ENCODE measurements around the gene HS6ST2. TPM values are rescaled to one million over a fixed set of nuclear protein-coding genes. Genes with fewer than 3 reads are reported as not detected.
"Not testable (repeated sequence)": the region's sequence is repeated elsewhere in the genome, so short reads cannot be mapped to it uniquely, and the experiment has no call there.

Gene HS6ST2
- total RNA-seq, 1 donor, result not detected

DNA sequence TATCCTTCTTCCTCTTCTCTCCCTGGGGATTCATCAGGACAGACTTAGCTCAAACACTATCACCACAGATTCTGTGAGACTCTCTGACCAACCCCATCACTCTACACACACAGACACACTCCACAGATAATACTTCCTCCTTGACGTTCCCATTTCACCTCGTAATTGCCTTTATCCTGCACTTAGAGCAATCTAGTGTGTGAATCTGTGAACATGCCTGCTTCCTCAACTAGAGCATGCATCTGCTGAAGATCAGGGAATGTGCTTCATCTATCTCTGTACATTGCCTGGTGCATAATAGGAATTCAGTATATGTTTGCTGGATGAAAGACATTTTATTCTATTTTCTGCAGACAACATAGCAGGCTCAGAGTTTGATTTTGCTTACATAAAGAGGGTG, 25.1 kb upstream of the HS6ST2 start:
- Histone ChIP-seq H3K4me1 (ENCODE audit: insufficient read depth, low read length) (no peaks in the 10 kb centered on the region), H4K20me1 (ENCODE audit: insufficient read depth, low read length) (no peaks in the 10 kb centered on the region), H3K9me3 (ENCODE audit: low read depth, low read length) (no peaks in the 10 kb centered on the region), H3K4me3 (ENCODE audit: insufficient read depth, low read length) (no peak overlapping the region), H3K36me3 (ENCODE audit: insufficient read depth, low read length) (no peaks in the 10 kb centered on the region), H3K79me2 (ENCODE audit: insufficient read depth, low read length) (no peaks in the 10 kb centered on the region), H3K27ac (ENCODE audit: low read depth, low read length) (no peak overlapping the region), H3K27me3 (ENCODE audit: insufficient read depth, low read length) (no peaks in the 10 kb centered on the region), H2AFZ (ENCODE audit: low read length) (no peak overlapping the region), H3K4me2 (ENCODE audit: insufficient read depth, low read length) (no peak overlapping the region)
- no peak for DNase-seq (ENCODE audit: insufficient read length, low spot score, missing footprints)
- TF ChIP-seq, protein P1, sequence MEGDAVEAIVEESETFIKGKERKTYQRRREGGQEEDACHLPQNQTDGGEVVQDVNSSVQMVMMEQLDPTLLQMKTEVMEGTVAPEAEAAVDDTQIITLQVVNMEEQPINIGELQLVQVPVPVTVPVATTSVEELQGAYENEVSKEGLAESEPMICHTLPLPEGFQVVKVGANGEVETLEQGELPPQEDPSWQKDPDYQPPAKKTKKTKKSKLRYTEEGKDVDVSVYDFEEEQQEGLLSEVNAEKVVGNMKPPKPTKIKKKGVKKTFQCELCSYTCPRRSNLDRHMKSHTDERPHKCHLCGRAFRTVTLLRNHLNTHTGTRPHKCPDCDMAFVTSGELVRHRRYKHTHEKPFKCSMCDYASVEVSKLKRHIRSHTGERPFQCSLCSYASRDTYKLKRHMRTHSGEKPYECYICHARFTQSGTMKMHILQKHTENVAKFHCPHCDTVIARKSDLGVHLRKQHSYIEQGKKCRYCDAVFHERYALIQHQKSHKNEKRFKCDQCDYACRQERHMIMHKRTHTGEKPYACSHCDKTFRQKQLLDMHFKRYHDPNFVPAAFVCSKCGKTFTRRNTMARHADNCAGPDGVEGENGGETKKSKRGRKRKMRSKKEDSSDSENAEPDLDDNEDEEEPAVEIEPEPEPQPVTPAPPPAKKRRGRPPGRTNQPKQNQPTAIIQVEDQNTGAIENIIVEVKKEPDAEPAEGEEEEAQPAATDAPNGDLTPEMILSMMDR (IDR thresholded peaks at IDR 0.05; ENCODE audit: extremely low read depth, low read depth, low read length), result no peak

DNA sequence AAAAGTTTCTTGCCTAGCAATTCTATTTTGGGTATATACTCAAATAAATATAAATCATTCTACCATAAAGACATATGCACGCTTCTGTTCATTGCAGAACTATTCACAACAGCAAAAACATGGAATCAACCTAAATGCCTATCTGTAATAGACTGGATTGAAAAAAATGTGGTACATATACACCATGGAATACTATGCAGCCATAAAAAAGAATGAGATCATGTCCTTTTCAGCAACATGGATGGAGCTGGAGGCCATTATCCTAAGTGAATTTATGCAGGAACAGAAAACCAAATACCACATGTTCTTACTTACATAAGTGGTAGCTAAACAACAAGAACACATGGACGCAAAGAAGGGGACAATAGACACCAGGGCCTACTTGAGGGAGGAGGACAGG, 21.6 kb upstream of the HS6ST2 start:
- not testable (repeated sequence) for H3K27ac ChIP-seq (ENCODE audit: low read depth, low read length); H2AFZ ChIP-seq (ENCODE audit: low read length); H3K36me3 ChIP-seq (ENCODE audit: insufficient read depth, low read length); DNase-seq (ENCODE audit: insufficient read length, low spot score, missing footprints); H3K4me1 ChIP-seq (ENCODE audit: insufficient read depth, low read length); H3K27me3 ChIP-seq (ENCODE audit: insufficient read depth, low read length); H3K9me3 ChIP-seq (ENCODE audit: low read depth, low read length); H3K4me3 ChIP-seq (ENCODE audit: insufficient read depth, low read length); H3K4me2 ChIP-seq (ENCODE audit: insufficient read depth, low read length); H3K79me2 ChIP-seq (ENCODE audit: insufficient read depth, low read length); H4K20me1 ChIP-seq (ENCODE audit: insufficient read depth, low read length)

DNA sequence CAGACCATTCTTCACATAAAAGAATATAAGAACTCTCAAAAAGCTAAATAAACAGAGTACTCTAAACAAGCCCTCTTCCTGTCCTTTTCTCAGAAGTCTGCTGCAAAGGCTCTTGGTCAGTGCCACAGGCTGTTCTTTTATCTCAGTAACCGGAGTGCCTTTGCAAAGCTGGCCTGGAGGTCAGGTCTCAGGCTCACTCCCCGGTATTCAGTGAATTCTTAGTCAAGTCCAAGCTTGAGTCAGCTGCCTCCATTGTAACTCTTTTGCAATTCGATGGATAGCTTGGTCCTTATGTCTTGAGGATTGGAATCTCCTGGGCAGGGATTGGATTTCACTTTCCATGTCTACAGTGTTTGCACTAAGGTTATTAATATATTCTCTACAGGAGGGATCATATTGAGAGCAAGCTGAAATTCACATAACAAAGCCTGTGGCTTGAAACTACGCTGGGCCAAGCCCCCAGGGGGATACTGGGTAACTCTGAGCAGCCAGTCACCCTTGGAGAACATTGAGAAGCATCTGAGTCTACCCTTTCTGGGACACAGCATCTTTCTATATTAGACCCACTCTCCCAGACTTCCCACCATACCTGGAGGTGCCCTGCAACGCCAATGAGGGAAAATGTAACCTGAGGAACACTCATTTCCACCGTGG, 10.0 kb upstream of the HS6ST2 start:
- Histone ChIP-seq H3K4me2 (ENCODE audit: insufficient read depth, low read length) (no peak overlapping the region), H3K9me3 (ENCODE audit: low read depth, low read length) (no peaks in the 10 kb centered on the region), H3K36me3 (ENCODE audit: insufficient read depth, low read length) (no peaks in the 10 kb centered on the region), H2AFZ (ENCODE audit: low read length) (no peak overlapping the region), H3K27ac (ENCODE audit: low read depth, low read length) (no peak overlapping the region), H3K4me1 (ENCODE audit: insufficient read depth, low read length) (no peaks in the 10 kb centered on the region), H4K20me1 (ENCODE audit: insufficient read depth, low read length) (no peaks in the 10 kb centered on the region), H3K4me3 (ENCODE audit: insufficient read depth, low read length) (no peak overlapping the region), H3K79me2 (ENCODE audit: insufficient read depth, low read length) (no peaks in the 10 kb centered on the region), H3K27me3 (ENCODE audit: insufficient read depth, low read length) (peaks cover 2% of the 10 kb centered on the region)
- no peak for DNase-seq (ENCODE audit: insufficient read length, low spot score, missing footprints)
- TF ChIP-seq, protein P1 (IDR thresholded peaks at IDR 0.05; ENCODE audit: extremely low read depth, low read depth, low read length), result no peak

DNA sequence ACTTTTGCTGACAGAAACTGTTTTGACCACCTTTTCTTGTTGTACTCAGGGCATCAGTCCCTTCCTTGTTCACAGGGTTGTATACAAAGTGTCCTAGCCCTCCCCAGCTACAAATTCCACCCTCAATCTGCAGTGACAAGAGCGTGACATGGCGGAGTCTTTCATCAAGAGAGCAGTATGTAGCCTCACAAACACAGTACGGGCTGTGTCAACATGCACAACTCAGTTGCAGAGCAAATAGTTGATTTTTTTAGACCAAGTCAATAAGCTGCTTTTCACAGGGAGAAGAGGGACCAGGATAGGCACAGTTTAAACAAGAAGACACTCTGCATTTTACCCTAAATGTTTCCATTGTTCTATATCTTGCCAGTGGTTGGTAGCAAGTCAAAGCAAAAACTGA, 8.6 kb upstream of the HS6ST2 start:
- H3K79me2 ChIP-seq (ENCODE audit: insufficient read depth, low read length), result no peaks in the 10 kb centered on the region

More for the DNA sequence above, 8.6 kb upstream of the HS6ST2 start:
- Histone ChIP-seq H3K27me3 (ENCODE audit: insufficient read depth, low read length) (peaks cover 2% of the 10 kb centered on the region), H3K9me3 (ENCODE audit: low read depth, low read length) (no peaks in the 10 kb centered on the region), H3K4me3 (ENCODE audit: insufficient read depth, low read length) (no peak overlapping the region), H3K4me1 (ENCODE audit: insufficient read depth, low read length) (no peaks in the 10 kb centered on the region), H3K4me2 (ENCODE audit: insufficient read depth, low read length) (no peak overlapping the region), H3K36me3 (ENCODE audit: insufficient read depth, low read length) (no peaks in the 10 kb centered on the region), H4K20me1 (ENCODE audit: insufficient read depth, low read length) (no peaks in the 10 kb centered on the region), H3K27ac (ENCODE audit: low read depth, low read length) (no peak overlapping the region), H2AFZ (ENCODE audit: low read length) (no peak overlapping the region)
- DNase-seq (ENCODE audit: insufficient read length, low spot score, missing footprints), result no peak
- TF ChIP-seq, protein P1 (IDR thresholded peaks at IDR 0.05; ENCODE audit: extremely low read depth, low read depth, low read length), result no peak
